AG20443 (cell line): ENCODE data around the gene C1orf21.

Source experiments
- DNase-seq: peaks from one replicate; pipeline ENCODE4 v3.0.0; 2012; ENCODE audit warnings: low spot score, mixed read lengths

The C1orf21 gene

DNA sequence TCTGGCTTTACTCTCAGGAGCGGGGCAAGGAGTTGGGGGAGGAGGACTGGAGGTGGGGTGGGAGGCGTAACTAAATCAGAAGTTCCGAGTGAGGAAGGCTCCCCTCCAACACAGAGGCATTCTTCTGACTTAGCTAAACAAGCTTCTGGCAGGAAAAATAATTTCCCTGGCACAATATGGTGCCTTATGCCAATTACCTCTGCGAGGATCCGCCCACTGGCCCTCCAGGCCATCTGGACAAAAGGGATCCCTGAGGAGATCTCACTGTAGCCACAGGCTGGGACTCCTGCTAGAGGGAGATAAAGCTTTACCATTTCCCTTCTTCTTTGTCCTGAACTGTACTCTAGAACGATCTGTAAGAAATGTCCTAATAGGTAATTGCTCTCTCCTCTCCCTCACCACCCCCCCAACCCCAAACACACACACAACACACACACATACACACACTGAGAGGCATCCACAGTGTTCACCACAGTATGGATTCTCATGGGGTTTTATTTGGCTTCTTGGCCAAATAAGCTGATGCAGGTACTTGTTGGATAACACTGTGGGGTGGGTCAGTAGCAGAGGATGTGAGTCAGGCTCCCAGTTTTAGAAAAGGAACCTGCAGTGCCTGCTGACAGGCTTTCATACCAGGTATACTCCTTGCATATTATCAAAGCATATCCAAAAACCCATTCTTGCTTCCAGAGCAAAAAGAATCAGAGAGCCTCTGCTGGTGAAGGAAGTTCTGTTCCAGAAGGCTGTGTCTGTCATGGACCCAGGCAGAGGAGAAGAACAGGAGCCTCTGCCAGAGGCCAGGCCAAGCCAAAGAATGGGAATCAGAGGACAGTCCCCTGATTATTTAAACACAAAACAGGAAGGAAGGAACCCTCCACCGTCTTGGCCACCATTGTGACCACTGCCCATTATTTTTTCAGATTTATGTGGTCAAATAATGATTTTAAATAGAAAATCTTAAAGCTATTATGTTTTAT is 169.1 kb downstream of the C1orf21 start:
- DNase-seq, result no peak

DNA sequence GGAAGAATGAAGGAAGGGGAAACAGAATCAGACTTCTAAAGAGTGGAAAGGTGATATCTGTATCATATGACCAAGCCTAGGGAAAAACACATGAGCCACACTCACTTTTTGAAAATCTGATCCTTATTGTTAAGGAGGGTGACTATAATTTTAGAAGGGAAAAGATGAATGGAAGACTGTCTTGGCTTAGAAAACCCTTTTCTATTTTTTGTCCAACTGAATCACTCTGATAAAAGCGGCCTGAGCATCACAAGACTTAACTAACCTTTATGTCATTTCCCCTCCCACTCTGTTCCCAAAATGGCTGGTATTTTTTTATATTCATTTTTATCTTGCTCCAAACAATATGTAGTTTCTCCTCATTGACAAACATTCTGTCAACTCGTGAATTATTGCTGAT is 169.8 kb downstream of the C1orf21 start:
- DNase-seq, result no peak

DNA sequence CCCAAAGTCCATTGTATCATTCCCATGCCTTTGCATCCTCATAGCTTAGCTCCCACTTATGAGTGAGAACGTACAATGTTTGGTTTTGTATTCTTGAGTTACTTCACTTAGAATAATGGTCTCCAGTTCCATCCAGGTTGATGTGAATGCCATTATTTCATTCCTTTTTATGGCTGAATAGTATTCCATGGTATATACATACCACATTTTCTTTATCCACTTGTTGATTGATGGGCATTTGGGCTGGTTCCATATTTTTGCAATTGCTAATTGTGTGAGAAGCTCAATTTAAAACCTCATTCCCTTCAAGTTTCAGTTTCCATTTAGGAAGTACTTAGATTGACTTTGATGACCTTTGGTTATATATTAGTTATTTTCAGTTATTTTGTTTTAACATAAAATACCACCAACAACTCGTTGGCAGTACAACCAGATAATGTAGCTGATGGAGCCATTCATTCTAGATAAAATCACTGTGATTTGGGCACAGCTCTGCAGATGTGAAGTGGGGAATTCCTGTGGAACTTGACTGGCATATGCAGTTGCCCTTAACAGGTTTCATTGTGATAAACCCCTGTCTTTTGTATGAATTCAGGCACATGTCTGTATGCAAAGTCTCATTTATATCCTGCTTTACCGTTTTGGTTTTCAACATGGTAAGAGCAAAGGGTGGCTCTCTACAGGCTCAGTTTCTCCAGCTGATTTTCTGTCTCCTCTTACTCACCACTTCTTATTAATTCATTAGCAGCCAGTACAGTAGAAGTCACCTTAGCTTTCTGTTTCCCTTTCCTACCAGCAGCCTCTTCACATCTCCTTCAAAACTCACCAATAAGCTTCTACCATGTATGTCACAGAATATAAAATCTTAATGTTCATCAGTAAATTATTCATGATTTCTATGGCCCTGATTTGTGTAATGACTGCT is 170.9 kb downstream of the C1orf21 start:
- no peak for DNase-seq

DNA sequence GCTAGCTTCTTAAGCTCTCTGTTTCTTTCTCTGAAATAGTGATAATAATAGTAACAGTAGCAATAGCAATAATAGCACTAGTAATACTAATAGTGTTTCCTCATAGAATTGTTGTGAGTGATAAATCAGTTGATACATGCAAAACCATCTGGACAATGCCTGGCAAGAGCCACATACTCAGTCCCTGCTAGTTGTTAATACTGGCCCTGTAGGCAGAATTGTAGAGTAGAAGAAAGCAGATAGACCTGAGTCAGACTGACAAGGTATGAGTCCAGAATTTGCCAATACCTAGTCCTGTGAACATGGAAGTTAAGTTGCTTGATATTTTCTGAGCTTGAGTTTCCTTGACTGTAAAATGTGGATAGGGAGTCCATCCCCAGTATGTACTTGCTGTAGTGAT is 171.9 kb downstream of the C1orf21 start:
- no peak for DNase-seq

DNA sequence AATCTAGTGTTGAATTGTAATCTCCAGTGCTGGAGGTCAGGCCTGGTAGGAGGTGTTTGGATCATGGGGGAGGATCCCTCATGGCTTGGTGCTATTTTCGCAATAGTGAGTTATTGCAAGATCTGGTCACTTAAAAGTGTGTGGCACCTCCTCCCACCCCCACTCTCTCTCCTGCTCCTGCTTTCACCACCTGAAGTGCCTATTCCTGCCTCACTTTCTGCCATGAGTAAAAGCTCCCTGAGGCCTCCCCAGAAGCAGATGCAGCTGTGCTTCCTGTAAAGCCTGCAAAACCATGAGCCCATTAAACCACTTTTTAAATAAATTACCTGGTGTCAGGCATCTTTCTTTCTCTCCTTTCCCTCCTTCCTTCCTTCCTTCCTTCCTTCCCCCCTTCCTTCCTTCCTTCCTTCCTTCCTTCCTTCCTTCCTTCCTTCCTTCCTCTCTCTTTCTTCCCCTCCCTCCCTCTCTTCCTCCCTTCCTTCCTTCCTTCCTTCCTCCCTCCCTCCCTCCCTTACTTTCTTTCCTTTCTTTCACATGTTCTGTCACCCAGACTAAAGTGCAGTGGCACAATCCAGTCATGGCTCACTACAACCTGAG is 172.4 kb downstream of the C1orf21 start:
- DNase-seq, result no peak

DNA sequence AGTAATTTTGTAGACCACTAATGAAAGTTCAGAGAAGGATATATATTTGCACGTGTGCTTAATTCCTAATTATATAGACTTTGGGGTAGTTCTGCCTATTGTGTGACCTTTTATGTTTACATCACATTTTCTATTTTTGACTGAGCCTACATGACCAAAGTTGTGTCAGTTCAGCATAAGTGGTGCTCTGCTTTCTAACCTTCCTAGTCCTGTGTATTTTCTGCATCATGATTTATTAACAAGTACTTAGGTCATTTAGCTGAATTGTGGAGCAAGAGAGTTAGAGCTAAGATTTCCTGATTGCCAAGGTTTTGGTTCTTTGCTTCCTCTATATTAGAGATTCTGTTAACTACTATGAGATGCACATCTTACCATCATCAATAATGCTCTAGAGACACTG is 176.0 kb downstream of the C1orf21 start:
- no peak for DNase-seq

DNA sequence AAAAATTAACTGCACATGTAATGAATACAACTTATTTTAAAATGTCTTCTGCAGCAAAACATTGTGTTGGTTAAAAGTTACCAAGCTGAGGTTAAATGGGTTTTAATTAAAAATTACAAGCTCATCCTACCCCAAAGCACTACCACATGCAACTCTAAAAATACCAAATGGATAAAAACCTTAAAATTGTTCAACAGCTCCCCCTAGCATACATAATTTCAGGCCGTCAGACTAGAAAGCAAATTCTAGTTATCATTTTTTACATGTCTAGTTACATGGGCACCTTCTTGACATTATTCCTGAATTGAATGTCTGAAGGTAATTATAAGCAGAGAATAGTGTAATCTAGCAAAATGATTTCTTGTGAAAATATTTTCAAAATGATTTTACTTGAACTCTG is 176.5 kb downstream of the C1orf21 start:
- peak; percentile 34 for DNase-seq

DNA sequence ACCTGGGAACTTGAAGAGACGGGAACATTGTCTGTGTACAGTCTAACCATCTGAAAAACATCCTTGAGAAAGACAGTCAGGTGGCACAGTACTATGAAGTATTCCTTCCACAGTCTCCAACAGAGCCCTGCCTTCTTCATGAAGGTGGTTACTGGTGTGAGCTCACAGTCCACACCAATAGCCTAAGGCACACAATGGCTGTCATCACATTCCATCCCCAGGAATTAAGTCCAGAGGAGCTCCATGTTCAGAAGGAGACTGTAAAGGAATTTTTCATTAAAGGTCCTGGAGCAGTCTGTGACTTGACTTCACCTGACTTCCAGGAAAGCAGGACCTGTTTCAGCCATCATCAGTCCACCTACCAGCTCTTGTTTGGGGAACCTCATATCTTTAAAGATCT is 180.2 kb downstream of the C1orf21 start:
- DNase-seq, result no peak

DNA sequence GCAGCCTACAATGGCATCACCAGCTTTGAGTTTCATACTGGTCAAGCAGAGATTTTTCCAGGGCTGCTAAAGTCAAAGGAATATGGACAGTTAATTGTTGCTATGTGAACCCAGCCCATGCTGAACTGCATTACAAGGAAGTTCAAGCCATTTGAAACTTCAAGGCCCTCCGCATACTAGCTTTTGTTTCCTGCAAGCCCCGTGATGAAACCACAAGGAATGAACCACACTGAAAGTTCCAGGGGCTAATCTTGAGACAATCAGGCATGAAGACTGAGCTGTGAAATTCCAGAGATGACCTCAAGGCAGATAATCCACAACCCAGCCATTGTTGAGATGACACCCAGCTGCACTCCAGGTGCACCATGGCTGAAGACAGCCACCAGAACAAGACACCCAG is 180.8 kb downstream of the C1orf21 start:
- DNase-seq, result peak; percentile 32

DNA sequence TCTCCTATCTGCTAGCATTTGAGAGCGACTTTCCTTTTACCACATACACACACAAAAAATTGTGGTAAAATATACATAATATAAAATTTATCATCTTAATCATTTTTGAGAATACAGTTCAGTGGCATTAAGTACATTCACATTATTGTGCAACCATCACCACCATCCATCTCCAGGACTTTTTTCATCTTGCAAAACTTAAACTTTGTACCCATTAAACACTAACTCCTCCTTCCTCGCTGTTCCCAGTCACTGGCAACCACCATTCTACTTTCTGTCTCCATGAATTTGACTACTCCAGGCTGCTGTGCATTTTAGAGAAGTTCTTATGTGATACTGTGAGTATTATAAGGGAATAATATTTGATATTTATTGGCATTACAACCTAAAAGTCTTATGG is 181.3 kb downstream of the C1orf21 start:
- no peak for DNase-seq

DNA sequence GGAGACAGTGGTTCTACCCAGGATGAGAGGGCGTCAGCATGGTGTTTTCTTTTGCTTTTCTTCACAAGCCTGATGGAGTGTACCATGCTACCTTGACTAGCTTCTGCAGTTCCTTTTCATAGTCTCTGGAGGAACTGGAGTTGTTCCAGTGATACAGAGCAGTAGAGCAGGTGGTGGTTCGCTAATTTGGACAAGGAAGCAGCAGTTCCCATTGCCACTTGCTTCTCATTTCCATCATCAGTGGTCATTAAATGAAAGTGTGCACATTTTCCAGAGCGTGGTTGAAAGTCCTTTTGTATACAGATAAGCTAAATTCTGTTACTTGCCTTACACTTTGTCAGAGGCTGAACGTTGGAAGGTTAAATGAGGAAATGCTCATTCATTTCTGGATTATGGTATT is 182.3 kb downstream of the C1orf21 start:
- no peak for DNase-seq

DNA sequence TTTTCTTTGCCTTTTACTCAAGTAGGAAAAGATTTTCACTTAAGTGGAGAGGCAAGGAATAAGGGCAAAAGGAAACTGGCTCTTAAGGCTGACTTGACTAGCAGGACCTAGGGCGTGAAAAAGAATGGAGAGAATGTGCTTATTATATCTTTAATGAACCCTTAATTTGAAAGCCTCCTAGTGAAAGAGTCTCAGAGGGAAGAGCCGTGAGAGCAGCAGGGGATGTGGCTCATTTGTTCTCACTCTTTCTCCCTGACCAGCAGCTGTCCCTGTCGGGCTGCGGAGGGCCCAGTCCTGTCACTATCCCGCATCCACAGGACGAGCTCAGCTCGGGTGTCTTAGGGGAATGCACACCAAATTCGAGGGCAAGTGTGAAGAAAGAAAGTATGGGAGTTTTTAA is 187.8 kb downstream of the C1orf21 start:
- DNase-seq, result no peak

DNA sequence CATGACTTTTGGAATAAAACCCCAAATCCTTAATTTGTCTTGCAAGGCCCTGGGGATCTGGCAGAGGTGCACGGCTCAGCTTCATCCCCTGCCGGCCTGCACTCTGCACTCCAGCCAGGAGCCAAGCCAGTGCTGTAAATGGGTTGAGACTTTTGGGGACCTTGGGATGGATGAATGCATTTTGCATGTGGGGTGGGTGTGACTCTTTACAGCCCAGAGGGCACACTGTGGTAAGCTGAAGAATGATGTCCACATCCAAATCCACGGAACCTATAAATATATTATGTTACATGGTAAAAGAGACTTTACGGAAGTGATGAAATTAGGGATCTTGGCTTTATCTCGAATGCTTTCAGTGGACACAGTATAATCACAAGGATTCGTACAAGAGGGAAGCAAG is 190.0 kb downstream of the C1orf21 start:
- DNase-seq, result no peak

DNA sequence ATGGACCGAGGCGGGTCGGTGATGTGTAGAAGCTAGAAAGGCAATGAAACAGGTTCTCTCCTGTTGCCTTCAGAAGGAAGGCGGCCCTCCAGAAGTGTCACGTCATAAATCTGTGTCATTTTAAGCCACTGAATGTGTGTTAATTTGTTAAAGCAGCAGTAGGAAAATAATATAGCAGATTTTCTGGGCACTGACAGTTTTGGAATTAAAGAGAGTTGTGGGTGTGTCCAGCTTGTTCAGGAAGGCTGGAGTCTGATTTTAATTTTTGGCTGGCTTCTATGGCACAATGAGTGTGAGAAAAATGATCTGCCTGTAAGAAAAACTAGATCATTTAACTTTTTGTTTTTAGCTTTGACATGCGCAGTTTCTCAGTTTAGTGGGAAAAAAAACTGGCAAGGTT is 190.5 kb downstream of the C1orf21 start:
- no peak for DNase-seq

DNA sequence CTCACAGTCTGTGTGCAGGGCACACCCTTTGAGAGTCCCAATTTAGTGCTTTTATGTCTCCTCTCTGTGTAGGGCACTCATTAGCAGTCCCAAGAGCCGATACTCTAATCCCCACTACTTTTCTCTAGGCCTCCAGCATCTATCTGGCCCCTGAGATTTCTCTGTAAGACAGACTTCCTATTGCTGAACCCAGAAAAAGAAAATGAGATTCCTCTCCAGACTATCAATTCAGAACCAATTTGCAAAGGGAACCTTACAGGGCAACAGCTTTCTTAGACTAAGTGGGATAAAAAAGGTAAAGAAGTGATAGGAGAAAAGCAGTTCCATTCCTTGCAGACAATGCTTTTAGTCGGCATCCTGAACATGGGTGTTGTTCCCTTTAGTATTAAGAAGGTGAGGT is 195.6 kb downstream of the C1orf21 start:
- no peak for DNase-seq

DNA sequence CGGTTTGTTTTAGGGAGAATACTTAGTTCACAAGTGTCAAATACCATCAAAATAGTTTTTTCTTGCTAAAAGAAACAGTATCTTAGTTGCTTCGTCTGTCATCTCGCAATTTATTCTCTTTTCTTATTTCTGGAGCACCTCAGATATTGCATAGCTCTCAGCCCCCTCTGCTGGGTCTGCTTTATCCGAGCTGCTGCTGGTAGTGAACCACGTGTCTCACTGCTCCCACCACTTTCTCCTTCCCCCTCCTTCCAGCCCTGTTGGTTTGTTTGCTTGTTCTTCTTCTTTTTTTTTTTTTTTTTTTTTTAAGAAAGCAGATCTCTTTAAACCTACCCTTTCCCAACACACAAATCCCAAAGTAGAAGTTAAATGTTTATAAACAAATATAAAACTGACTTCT is 197.0 kb downstream of the C1orf21 start:
- no peak for DNase-seq

DNA sequence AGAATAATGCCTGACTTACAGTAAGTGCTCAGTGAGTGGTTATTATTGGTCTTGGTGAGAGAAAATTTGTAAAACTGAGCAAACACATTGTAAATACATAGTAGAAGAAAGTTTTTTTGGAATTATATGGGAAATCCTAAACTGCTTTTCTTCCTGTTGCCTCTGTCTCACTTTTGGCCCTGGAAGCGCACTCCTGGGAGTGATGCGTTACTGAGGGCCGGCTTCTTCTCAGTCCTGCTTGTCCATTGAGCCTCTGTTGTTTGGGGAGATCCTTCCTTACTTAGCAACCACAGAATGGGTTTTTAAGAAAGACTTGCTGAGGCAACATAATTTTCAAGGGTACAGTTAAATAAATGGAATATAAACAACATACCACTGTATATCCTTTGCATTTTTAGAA is 201.9 kb downstream of the C1orf21 start:
- DNase-seq, result no peak

DNA sequence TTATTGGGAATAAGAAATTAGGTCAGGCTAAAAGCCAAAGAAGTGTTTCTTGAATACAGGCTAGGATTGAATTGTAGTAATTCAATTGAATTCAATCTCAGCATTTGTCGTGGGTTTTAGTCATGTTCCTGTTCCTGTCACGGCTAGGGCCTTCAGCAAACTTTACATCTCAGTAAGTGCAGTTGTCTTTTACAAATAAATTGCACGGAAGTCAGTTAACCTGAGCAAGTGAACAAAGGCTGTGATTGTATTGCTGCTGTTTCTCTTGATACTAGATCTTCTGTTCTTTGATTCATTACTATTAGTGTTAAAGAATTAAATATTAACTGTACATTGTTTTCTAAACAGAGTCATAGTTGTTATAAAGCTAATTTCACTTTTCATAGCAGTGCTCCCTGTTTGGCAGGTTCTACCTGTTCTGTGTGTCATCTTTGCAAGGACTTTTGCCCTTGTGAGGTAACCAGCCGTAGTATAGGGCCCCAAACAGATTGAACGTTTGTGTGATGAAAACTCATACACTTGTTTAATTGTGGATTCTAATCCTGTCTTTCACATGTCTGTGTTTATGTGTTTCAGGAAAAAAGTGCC is 203.4 kb downstream of the C1orf21 start:
- no peak for DNase-seq

DNA sequence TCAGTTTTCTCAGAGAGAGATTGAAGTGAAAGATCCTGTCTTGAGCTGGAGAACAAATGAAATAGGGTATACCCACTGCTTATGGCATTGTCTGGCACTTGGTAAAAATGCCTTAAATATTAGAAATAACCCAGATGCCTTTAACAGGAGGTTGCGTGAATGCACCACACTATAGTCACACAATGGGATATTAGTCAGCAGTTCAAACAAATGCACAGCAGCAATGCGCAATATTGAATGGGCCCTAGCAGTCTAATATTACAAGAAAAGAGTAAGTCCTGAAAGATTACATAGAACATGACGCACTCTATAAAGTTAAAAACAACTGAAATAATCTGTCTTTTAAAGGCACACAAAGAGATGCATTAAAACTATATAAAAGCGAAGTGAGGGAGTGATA is 206.8 kb downstream of the C1orf21 start:
- DNase-seq, result no peak

DNA sequence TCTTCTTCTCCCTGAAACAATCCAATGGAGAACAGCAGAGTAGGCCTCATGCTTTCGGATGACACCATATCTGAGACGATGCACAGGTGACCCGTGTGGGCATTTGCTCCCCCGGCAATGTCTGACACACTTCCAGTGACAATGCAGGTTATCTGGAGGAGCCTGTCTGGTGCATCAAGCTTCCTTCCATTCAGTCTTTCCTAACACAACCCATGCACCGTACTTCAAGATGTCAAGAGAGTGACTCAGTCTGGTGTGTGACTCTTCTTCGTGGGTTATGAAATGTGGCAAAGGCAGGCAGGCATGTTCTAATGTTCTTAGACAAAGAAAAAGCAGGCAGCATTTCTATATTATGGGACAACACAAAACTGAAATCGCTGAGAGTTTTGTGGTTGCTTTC is 208.8 kb downstream of the C1orf21 start:
- peak; percentile 76 for DNase-seq

DNA sequence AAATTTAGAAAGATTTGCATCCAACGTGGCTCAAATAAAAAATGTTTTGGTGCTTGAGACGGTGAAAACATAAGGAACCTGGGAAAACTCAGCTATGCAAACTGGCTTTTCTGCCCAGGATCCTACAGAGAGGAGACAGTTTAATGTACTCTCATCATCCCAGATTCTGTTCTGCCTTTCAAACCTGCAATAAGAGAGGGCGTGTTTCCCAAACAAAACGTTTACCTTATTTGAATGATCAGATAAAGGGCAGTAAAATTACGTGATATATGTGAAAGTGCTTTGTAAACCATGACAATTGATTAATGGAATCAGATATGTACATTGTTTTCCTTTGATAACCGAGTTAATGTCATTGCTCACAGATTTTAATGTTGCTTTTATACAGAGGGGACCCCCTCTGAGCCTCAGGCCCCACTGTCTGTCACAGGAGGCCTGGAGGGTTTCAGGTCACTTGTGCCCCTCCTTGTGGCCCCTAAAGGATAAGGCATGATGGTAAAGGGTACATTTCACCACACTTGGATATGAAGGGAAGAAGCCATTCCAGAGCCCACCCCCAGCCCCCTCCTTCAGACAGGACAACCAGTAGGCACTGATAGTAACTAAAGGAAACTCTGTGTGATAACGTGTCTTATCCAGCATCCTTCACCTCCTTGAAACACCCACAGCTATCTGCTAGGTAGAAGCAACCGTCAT is 210.3 kb downstream of the C1orf21 start:
- no peak for DNase-seq
